Measurements from ENCODE around the gene FBXW8. TPM values are rescaled to one million over a fixed set of nuclear protein-coding genes. Genes with fewer than 3 reads are reported as not detected.

FBXW8 gene
- total and polyA plus RNA-seq, 2 donors (not counting 3 experiments of a cell fraction or from before 2014, with no cell fraction given): 15.4 TPM

DNA sequence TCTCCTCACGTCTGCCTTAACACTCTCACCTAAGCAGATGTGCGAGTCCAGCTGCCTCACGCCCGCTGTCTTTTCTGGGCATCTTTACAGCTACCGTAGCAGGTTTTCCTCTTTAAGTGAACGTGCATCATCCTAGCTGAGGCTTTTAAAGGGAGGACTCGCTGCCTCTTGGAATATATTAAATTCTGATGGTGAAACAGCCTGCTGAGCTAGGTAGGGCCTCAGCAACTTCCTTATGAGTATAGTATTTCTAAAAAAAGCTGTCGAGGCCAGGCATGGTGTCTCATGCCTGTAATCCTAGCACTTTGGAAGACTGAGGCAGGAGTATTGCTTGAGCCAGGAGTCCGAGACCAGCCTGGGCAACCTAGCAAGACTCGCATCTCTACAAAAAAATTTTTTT is 156.3 kb downstream of the FBXW8 start:
- H3K27me3 ChIP-seq (ENCODE audit: control insufficient read depth in 2 of 2, insufficient read depth in 2 of 2, low read length in 2 of 2): no peaks in the 10 kb centered on the region
- H3K4me1 ChIP-seq (ENCODE audit: control insufficient read depth, extremely low read depth, insufficient read depth, low read length): no peaks in the 10 kb centered on the region
- FAIRE-seq: no peak
- no peak overlapping the region for H3K9ac ChIP-seq (replicated peaks; ENCODE audit: extremely low read depth, insufficient read depth, low read length)
- H3K9me1 ChIP-seq (replicated peaks; ENCODE audit: control insufficient read depth, extremely low read depth, insufficient read depth, low read length): no peaks in the 10 kb centered on the region
- ChIA-PET CTCF (no interaction called here), POLR2A (interaction anchor here (0.7 kb wide), 1 partner anchor 26 kb away, joined by 3 read pairs; no protein-coding TSS in a partner anchor)
- intact Hi-C loops (cut with micrococcal nuclease): no loop called here
- H3K9me3 ChIP-seq (replicated peaks; ENCODE audit: control insufficient read depth, insufficient read depth, low read length): no peaks in the 10 kb centered on the region
- no peak overlapping the region for H3K4me2 ChIP-seq (ENCODE audit: insufficient read depth, low read length)
- H3K36me3 ChIP-seq (ENCODE audit: control insufficient read depth in 2 of 2, extremely low read depth in 1 of 2, insufficient read depth in 2 of 2, low read length in 2 of 2): no peaks in the 10 kb centered on the region
- H3K4me3 ChIP-seq (replicated peaks in 1 of 3; ENCODE audit: insufficient read depth in 1 of 3, low read depth in 1 of 3, low read length in 3 of 3): no peak overlapping the region
- TF ChIP-seq FOS (IDR thresholded peaks at IDR 0.05; ENCODE audit: borderline replicate concordance, insufficient read depth, low read length) (no peak), GATA2 (IDR thresholded peaks at IDR 0.05; ENCODE audit: insufficient read depth, insufficient read length, low read depth, low read length) (no peak), POLR2A (IDR thresholded peaks at IDR 0.05; ENCODE audit: low read depth, low read length) (no peak), POLR2AphosphoS5 (IDR thresholded peaks at IDR 0.05; ENCODE audit: insufficient read depth, low read depth, low read length) (no peak), JUN (IDR thresholded peaks at IDR 0.05; ENCODE audit: borderline replicate concordance, insufficient read depth, insufficient read length, low read depth) (no peak), MYC (IDR thresholded peaks at IDR 0.05; ENCODE audit: low read depth, low read length) (no peak), EZH2 (IDR thresholded peaks at IDR 0.05; ENCODE audit: borderline replicate concordance, low read depth, low read length, severe bottlenecking) (no peak)
- TF ChIP-seq, protein P1, sequence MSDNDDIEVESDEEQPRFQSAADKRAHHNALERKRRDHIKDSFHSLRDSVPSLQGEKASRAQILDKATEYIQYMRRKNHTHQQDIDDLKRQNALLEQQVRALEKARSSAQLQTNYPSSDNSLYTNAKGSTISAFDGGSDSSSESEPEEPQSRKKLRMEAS (IDR thresholded peaks at IDR 0.05; ENCODE audit: insufficient read depth, insufficient read length): no peak
- TF ChIP-seq, protein P2, sequence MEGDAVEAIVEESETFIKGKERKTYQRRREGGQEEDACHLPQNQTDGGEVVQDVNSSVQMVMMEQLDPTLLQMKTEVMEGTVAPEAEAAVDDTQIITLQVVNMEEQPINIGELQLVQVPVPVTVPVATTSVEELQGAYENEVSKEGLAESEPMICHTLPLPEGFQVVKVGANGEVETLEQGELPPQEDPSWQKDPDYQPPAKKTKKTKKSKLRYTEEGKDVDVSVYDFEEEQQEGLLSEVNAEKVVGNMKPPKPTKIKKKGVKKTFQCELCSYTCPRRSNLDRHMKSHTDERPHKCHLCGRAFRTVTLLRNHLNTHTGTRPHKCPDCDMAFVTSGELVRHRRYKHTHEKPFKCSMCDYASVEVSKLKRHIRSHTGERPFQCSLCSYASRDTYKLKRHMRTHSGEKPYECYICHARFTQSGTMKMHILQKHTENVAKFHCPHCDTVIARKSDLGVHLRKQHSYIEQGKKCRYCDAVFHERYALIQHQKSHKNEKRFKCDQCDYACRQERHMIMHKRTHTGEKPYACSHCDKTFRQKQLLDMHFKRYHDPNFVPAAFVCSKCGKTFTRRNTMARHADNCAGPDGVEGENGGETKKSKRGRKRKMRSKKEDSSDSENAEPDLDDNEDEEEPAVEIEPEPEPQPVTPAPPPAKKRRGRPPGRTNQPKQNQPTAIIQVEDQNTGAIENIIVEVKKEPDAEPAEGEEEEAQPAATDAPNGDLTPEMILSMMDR (IDR thresholded peaks at IDR 0.05; ENCODE audit: extremely low read depth in 1 of 2, insufficient read depth in 1 of 2, low read depth in 1 of 2, low read length in 2 of 2): no peak
- H3K79me2 ChIP-seq (ENCODE audit: control insufficient read depth, insufficient read depth, low read length): no peaks in the 10 kb centered on the region
- H4K20me1 ChIP-seq (replicated peaks; ENCODE audit: control insufficient read depth, extremely low read depth, insufficient read depth, low read length): no peaks in the 10 kb centered on the region
- BruUV-seq (replicated peaks): no TSS peak
- DNase-seq (ENCODE audit: low read depth, low spot score): no peak
- H2AFZ ChIP-seq (ENCODE audit: low read depth, low read length): no peak overlapping the region
- no peak overlapping the region for H3K27ac ChIP-seq (ENCODE audit: insufficient read depth, low read depth, low read length)
- dilution Hi-C loops (cut with MboI; ENCODE audit: extremely low pct_ligation_motif_present, low sequenced_read_pairs): no loop called here

All from endothelial cell of umbilical vein (primary cell).